Type B pancreatic cell (in vitro differentiated cells): ENCODE data around the gene TMEM123. TPM values are rescaled to one million over a fixed set of nuclear protein-coding genes. Genes with fewer than 3 reads are reported as not detected.

Experiments
- DNase-seq: peaks from one replicate; pipeline ENCODE4 v3.0.0; 2021; ENCODE audit warnings: mixed read lengths; ENCODE audit not compliant: unreplicated experiment; ENCODE audit errors: extremely low spot score
- H3K27ac Mint-ChIP-seq: 2 replicates; pipeline ENCODE4 v1.8.0; 2021; ENCODE audit warnings: mild to moderate bottlenecking, mixed read lengths
- H3K27me3 Mint-ChIP-seq: 2 replicates; pipeline ENCODE4 v1.8.0; 2021; ENCODE audit warnings: mixed read lengths
- H3K36me3 Mint-ChIP-seq: 2 replicates; pipeline ENCODE4 v1.8.0; 2021; ENCODE audit warnings: mixed read lengths
- H3K4me1 Mint-ChIP-seq: one replicate; pipeline ENCODE4 v1.8.0; 2021; ENCODE audit warnings: mixed read lengths; ENCODE audit not compliant: unreplicated experiment
- H3K4me3 Mint-ChIP-seq: 2 replicates; pipeline ENCODE4 v1.8.0; 2021; ENCODE audit warnings: mild to moderate bottlenecking, mixed read lengths
- H3K9me3 Mint-ChIP-seq: 2 replicates; pipeline ENCODE4 v1.8.0; 2021; ENCODE audit warnings: mixed read lengths
- total RNA-seq: library from RNA; stranded (reverse); gene quantifications from 2 replicates; pipeline ENCODE4 v1.2.1, GENCODE V29; 2021; ENCODE audit warnings: low replicate concordance
- TF ChIP-seq, protein P1 (sequence below): fragments of 200-600 bp; sonication (generic); conservative IDR thresholded peaks from 2 replicates; pipeline ENCODE4 v1.5.0; 2021; ENCODE audit warnings: antibody characterized with exemption, mild to moderate bottlenecking

Gene TMEM123
- total RNA-seq, 1 donor from 2014 or later, result 144 TPM

- TF ChIP-seq, protein P1, sequence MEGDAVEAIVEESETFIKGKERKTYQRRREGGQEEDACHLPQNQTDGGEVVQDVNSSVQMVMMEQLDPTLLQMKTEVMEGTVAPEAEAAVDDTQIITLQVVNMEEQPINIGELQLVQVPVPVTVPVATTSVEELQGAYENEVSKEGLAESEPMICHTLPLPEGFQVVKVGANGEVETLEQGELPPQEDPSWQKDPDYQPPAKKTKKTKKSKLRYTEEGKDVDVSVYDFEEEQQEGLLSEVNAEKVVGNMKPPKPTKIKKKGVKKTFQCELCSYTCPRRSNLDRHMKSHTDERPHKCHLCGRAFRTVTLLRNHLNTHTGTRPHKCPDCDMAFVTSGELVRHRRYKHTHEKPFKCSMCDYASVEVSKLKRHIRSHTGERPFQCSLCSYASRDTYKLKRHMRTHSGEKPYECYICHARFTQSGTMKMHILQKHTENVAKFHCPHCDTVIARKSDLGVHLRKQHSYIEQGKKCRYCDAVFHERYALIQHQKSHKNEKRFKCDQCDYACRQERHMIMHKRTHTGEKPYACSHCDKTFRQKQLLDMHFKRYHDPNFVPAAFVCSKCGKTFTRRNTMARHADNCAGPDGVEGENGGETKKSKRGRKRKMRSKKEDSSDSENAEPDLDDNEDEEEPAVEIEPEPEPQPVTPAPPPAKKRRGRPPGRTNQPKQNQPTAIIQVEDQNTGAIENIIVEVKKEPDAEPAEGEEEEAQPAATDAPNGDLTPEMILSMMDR, result no peak
- H3K36me3 Mint-ChIP-seq, result no peaks in the 10 kb centered on the region
- H3K9me3 Mint-ChIP-seq, result no peaks in the 10 kb centered on the region
- no peak overlapping the region for H3K4me3 Mint-ChIP-seq
- H3K27me3 Mint-ChIP-seq, result peaks cover 3% of the 10 kb centered on the region
- DNase-seq, result no peak
- H3K27ac Mint-ChIP-seq, result no peak overlapping the region
- peaks cover 19% of the 10 kb centered on the region for H3K4me1 Mint-ChIP-seq
Observed at GRCh38 chr11:102459393-102459792, 6.8 kb upstream of the TMEM123 start.

DNA sequence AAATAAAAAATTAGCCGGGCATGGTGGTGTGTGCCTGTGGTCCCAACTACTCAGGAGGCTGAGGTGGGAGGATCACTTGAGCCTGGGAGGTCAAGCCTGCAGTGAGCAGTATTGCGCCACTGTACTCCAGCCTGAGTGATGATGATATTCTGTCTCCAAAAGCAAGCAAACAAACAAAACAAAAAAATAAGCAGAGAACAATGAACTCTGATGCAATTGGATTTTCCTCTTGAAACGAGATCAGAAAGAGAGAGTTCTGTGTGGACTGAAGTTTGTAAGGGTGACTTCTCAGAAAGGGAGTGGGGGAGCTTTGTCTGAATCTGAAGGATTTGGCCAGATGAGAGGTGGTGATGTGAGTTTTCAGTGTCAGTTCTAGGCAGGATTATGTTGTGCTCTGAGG lies 6.0 kb upstream of the TMEM123 start:
- no peaks in the 10 kb centered on the region for H3K36me3 Mint-ChIP-seq
- peak overlapping the region; percentile 26 for H3K27ac Mint-ChIP-seq
- H3K4me3 Mint-ChIP-seq, result no peak overlapping the region
- H3K9me3 Mint-ChIP-seq, result no peaks in the 10 kb centered on the region
- H3K4me1 Mint-ChIP-seq, result peaks cover 22% of the 10 kb centered on the region
- TF ChIP-seq, protein P1, result no peak
- DNase-seq, result no peak
- H3K27me3 Mint-ChIP-seq, result peaks cover 3% of the 10 kb centered on the region

GRCh38 chr11:102457865-102458264 lies 5.3 kb upstream of the TMEM123 start:
- H3K27me3 Mint-ChIP-seq, result peaks cover 3% of the 10 kb centered on the region
- peaks cover 22% of the 10 kb centered on the region for H3K4me1 Mint-ChIP-seq
- H3K9me3 Mint-ChIP-seq, result no peaks in the 10 kb centered on the region
- TF ChIP-seq, protein P1, result no peak
- H3K27ac Mint-ChIP-seq, result no peak overlapping the region
- H3K4me3 Mint-ChIP-seq, result no peak overlapping the region
- H3K36me3 Mint-ChIP-seq, result no peaks in the 10 kb centered on the region
- no peak for DNase-seq

DNA sequence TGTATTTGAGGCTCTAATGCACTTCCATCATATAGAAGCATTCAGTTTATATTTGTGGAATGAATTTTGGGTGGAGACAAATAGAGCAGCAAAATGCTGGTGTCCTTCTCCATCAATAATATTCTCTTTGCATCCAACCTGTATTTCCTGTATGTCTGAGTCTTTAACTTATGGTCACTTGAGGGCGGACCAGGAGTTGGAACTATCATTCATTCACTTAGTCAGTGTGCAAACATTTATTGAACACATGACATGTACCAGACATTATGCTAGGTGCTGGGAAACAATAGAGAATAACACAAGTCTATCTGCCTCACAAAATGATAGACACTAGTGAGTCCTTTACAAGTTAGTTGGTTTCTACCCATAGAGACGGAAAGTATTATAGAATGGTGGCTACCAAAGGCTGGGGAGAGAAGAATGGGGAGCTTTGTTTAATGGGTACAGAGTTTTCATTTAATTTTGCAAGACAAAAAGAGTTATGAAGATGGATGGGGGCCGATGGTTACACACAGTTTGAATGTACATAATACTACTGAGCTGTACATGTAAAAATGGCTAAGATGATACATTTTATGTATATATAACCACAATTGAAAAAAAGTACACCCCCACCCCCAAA lies 4.6 kb upstream of the TMEM123 start:
- no peaks in the 10 kb centered on the region for H3K36me3 Mint-ChIP-seq
- TF ChIP-seq, protein P1, result no peak
- H3K4me1 Mint-ChIP-seq, result peaks cover 22% of the 10 kb centered on the region
- H3K4me3 Mint-ChIP-seq, result peak overlapping the region; percentile 55
- no peaks in the 10 kb centered on the region for H3K9me3 Mint-ChIP-seq
- H3K27ac Mint-ChIP-seq, result peak overlapping the region; percentile 52
- H3K27me3 Mint-ChIP-seq, result peaks cover 3% of the 10 kb centered on the region
- DNase-seq, result no peak

DNA sequence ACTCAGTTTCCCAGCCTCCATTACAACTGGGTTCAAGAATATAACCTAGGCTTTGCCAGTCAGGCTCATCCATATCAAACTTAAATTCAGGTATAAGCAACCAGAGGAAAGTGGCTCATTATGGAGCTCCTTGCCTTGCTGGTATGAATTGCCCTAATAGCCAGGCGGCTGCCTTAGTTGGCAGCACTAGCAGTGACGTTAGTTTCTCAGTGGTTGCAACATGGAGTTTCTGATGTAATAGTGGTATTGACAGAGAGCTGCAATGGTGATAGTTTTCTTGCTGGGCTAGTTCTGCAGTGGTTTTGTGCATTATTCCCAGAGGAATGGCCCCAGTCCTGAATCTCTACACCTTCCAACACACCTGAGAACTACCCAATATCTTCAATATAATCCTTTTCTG lies 3.8 kb upstream of the TMEM123 start:
- H3K36me3 Mint-ChIP-seq, result no peaks in the 10 kb centered on the region
- peaks cover 3% of the 10 kb centered on the region for H3K27me3 Mint-ChIP-seq
- H3K4me3 Mint-ChIP-seq, result no peak overlapping the region
- TF ChIP-seq, protein P1, result no peak
- H3K9me3 Mint-ChIP-seq, result no peaks in the 10 kb centered on the region
- H3K4me1 Mint-ChIP-seq, result peaks cover 22% of the 10 kb centered on the region
- no peak for DNase-seq
- H3K27ac Mint-ChIP-seq, result peak overlapping the region; percentile 52
